GM12872 (cell line): ENCODE data around the gene NPLOC4.

Source experiments
- CTCF ChIP-seq: IDR thresholded peaks from 3 replicates; pipeline ENCODE4 v1.5.1; 2011; ENCODE audit warnings: low read depth, mild to moderate bottlenecking, low read length, moderate library complexity; ENCODE audit not compliant: insufficient read depth

NPLOC4 gene

GRCh38 chr17:81574643-81574956 lies 62.3 kb downstream of the NPLOC4 start:
- no peak for TF ChIP-seq CTCF

DNA sequence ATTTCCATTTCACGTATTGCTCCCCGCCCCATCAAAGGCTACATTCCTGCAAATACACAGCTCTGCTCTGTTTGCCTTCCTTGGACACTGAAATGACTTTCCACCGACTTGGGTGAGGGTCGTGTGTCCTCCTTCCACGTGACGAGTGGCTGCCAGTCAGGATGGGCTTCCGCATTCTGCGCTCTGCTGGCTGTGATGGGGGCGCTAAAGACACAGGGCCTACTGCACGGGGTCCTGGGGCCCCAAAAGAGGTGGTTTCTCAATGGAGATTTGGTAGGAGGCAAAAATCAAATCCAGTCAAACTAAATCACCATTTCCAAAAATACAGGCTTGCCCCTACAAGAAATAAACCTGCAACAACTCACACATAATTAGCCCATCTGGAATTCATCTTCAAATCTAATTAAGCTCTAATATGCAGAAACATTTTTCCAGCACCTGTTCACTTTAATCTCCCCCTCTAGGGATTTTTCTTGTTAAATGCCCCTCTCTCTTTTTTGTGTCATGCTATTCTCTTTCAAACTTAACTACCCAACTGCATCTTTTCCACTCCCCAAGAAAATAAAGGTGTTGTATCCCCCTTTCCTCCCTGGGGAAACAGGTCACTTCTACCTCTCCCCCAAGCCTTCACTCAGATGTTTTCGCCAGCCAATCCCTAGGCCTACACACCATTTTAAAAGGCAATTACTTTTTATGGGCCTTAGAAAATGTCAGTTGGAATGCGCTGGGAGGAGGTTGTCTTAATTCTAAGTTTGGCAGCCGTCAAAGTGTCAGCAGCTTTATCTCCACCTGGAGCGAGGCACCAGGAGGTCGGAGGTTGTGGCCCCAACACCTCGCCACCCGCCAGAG lies 62.9 kb downstream of the NPLOC4 start:
- TF ChIP-seq CTCF = no peak

- no peak for TF ChIP-seq CTCF
These were observed 64.2 kb downstream of the NPLOC4 start for GRCh38 chr17:81572563-81573168.

DNA sequence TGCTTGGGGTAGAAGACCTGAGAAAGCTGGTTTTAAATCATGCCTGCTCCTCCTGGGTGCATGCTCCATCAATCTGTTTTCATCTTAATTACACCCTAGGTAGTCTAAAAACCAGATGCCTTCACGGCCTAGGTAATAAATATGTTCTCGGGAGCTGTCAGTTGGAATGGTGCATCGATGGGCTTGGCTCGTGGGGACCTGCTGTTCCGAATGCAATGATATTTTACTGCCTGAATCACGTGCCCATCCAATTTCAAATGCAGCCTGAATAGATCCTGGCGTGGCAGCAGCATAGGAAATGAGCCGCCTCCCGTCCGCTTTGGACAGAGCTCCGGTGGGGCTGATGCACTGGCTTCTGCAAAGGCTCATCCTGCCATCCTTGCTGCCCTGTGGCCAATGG lies 65.9 kb downstream of the NPLOC4 start:
- TF ChIP-seq CTCF = no peak

DNA sequence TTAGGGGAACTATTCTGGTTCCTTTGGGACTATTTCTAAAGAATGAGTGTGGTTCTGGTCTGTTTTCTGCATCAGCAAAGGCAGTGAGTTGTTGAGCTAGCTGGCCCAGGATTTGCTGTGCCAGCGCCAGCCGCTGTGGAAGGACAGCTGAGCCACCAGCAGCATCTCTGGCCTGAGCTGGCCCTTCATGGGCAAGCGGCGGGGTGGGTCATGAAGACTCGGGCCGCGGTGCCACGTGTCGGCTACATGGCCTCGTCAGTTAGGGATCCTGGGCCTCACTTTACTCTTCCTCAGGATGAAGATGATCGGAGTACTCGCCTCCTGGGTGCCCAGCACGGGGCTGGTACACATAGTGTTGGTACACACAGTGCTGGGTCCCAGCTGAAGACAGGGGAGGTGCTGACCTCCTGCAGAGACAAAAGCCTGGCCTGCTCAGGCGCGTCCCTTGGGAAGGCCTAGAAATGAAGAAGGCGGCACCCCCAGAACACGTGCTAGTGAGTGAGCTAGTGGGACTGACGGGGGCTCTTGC lies 66.9 kb downstream of the NPLOC4 start:
- TF ChIP-seq CTCF = no peak

- TF ChIP-seq CTCF = no peak
These were observed 68.5 kb downstream of the NPLOC4 start for GRCh38 chr17:81568416-81568815.

DNA sequence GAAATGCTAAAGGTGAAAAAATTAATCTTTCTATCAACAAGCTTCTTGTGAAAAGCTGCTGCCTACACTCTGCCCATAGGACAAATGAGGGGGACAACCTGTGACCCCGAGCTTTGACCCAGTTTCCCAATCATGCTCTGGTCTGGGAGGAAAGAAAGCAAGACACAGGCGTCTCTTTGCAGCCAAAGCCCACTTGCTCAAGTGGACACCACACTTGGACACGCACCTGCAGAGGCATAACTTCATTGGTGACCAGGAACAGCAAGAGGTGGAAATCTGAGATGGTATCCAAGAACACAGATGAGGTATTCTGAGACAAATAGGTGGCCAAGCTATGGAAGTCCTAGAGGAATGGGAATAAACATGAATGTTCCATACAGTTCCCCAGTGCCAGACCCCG lies 69.7 kb downstream of the NPLOC4 start:
- TF ChIP-seq CTCF = no peak
